ENCODE results near the gene TNS1.

DNA sequence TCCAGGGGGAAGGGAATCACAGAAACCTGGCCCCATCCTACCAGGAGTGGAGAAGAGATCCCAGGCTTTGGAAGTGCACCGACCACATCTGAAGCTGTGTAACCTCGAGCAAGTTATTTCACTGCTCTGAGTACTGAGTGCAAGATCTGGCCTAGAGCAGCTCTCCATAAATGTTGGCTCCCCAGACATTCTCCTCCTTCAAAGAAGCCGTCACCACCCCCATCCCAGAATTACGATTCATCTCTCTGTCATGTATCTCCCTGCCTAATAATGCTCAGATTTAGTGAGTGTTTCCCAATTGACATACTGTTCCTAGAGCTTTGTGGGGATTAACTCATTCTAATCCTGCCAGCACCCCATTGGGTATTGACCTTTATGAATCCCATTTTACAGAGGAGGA is 51.7 kb downstream of the TNS1 start:
- TF ChIP-seq, protein P1, sequence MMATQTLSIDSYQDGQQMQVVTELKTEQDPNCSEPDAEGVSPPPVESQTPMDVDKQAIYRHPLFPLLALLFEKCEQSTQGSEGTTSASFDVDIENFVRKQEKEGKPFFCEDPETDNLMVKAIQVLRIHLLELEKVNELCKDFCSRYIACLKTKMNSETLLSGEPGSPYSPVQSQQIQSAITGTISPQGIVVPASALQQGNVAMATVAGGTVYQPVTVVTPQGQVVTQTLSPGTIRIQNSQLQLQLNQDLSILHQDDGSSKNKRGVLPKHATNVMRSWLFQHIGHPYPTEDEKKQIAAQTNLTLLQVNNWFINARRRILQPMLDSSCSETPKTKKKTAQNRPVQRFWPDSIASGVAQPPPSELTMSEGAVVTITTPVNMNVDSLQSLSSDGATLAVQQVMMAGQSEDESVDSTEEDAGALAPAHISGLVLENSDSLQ (IDR thresholded peaks at IDR 0.05): no peak
- TF ChIP-seq FOXM1 (IDR thresholded peaks at IDR 0.05; ENCODE audit: borderline replicate concordance) (no peak), ARNT (IDR thresholded peaks at IDR 0.05) (no peak), BHLHE40 (IDR thresholded peaks at IDR 0.05; ENCODE audit: borderline replicate concordance) (no peak), TARDBP (IDR thresholded peaks at IDR 0.05) (no peak), HDGF (IDR thresholded peaks at IDR 0.05; ENCODE audit: borderline replicate concordance) (no peak), L3MBTL2 (conservative IDR thresholded peaks at IDR 0.05) (no peak), FOXA1 (IDR thresholded peaks at IDR 0.05) (no peak), FOXK2 (IDR thresholded peaks at IDR 0.05) (no peak), LEF1 (IDR thresholded peaks at IDR 0.05; ENCODE audit: borderline replicate concordance) (no peak), NFRKB (IDR thresholded peaks at IDR 0.05) (no peak), ZNF384 (IDR thresholded peaks at IDR 0.05) (no peak), ELF4 (IDR thresholded peaks at IDR 0.05) (no peak)

Data from HEK293T (cell line).